ENCODE results near the gene ITGB2.

The ITGB2 gene

DNA sequence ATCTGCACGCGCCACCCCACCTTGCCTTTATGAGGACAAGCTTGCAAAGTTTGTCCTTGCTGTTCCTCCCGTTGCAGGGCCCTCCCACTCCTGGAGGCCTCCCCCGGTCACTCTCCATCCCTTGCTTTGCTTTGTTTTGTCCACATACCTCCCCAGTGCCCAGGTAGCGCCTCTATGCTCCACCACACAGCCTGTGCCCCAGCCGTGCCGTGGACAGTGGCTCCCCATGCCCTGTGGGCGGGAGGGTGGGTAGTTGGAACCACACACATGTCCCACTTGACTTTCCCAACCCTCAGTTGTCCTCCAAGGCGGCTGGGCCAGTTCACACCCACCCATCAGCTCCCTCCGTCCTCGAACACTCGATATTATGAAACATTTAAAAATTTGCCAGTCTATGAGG, 43.7 kb upstream of the ITGB2 start:
- TF ChIP-seq, protein P1, sequence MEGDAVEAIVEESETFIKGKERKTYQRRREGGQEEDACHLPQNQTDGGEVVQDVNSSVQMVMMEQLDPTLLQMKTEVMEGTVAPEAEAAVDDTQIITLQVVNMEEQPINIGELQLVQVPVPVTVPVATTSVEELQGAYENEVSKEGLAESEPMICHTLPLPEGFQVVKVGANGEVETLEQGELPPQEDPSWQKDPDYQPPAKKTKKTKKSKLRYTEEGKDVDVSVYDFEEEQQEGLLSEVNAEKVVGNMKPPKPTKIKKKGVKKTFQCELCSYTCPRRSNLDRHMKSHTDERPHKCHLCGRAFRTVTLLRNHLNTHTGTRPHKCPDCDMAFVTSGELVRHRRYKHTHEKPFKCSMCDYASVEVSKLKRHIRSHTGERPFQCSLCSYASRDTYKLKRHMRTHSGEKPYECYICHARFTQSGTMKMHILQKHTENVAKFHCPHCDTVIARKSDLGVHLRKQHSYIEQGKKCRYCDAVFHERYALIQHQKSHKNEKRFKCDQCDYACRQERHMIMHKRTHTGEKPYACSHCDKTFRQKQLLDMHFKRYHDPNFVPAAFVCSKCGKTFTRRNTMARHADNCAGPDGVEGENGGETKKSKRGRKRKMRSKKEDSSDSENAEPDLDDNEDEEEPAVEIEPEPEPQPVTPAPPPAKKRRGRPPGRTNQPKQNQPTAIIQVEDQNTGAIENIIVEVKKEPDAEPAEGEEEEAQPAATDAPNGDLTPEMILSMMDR (IDR thresholded peaks at IDR 0.05) = no peak

DNA sequence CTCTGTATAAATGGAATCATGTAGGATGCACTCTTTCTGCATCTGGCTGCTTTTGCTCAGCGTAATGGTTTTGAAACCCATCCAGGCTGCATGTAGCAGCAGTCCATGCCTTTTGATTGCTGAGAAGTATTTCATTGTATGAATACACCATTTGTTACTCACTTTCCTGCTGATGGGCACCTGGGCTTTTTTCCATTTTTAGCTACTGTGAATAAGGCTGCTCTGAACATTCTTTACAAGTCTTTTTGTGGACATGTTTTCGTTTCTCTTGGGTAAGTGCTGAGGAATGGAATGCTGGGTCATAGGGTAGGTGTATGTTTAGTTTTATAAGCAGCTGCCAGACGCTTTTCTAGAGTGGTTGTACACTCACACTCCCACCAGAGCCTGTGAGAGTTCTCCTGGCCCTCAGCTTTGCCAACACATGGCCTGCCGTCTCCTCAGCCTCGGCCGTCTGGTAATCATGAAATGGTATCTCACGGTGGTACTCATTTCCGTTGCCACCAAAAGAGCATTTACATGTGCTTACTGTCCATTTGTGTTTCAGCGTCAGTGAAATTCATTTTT, 41.8 kb upstream of the ITGB2 start:
- TF ChIP-seq, protein P1 (IDR thresholded peaks at IDR 0.05) = no peak

DNA sequence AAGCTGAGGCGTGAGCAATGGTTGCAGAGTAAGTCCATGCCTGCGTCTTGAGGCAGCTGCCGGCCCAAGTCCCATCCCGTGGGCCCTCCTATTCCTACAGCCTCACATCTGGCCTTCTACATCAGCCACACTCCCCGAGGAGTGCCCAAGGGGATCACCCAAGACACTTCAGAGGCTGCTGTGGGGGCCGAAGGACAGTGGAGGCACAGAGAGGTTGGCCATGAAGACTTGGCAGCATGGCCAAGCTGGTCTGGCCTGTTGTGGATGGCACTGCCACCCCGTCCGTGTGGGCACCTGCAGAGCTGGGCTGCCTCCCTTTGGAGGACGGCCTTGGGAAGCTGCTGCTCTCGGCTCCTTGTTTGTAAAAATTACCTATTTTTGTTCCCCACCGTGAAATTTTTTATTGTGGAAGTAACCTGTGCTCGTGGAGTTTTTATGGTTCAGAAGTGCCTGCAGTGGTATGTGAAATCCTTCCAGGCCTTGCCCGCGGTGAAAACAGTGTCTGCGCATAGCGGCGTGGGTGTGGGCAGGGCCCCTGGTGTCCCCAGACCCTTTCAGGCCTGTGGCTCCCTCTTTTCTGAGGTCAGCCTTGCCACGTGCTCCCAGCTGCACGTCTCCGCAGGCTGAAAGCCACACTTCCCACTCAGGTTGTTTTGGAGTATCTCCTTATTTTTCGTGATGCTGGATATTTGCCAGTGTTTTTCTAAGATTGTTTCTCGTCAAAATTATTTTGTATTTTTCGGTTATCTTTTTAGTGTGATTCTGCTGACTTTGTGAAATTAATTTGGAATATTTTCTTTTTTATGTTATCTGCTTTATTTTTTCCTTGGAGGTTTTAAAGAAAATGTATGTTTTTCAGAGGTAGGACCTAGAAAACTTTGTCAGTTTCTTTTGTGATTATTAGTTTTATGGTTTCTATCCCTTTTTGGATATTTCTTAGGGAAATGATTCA, 39.7 kb upstream of the ITGB2 start:
- TF ChIP-seq, protein P1 (IDR thresholded peaks at IDR 0.05) = no peak

DNA sequence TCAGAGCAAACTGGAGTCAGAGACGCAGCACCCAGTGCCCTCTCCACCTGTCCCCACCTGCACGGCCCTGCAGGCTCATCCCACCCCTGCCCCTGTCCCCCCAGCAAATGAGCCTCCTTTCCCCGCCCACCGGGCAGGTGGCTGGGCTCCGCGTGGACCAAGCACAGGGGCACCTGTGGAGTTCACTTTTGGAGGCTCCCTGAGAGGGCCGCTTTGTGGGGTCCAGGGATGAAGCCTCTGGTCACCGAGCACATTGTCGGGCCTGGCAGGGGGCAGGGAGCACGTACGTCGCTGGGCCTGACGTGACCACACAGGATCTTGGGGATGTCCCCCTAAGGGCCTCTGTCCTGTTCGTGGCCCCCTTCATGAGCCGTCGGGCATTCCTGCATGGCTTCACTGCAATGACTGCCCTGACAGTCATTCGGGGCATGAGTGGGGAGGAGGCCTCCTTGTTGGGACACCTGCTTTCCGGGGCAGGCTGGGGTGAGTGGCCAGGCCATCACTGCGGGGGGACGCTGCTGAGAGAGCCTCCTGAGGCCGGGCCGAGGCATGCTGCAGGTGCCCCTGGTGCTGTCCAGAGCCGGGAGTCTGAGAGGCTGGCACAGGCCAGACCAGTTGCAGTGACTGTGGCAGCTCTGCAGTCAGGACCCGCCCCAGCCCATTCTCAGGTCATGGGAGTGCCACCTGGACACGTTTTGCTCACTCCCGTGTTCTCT, 38.8 kb upstream of the ITGB2 start:
- TF ChIP-seq, protein P1 (IDR thresholded peaks at IDR 0.05) = no peak

DNA sequence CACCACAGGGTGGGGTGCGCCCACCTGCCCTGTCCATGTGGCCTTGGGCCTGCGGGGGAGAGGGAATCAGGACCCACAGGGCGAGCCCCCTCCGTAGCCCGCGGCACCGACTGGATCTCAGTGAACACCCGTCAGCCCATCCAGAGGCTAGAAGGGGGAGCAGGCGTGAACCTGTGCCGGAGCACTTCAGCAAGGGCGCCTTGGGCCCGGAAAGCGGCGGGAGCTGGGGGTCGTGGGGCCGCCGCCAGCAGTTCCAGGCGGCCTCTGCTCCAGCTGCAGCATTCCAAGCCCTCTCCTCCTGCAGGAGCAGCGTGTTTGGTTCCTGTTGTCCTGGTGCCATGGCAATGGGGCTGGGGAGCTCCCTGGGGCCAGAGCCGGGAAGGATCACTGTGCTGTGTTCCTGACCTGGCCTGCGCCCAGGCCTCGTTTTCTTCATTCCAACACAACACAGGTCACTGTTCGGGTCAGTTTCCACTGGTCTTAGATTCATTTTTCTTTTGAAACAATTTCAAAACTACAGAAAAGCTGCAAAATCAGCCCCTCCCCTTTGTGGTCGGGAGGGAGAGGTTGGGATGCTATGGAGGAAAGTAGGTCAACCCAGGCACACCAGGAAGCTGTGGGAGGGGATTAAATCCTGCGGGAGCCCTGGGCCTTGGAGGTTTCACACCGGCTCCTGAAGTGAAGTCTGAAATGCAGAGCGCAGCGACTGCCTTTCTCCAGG, 37.9 kb upstream of the ITGB2 start:
- TF ChIP-seq, protein P1 (IDR thresholded peaks at IDR 0.05) = no peak

DNA sequence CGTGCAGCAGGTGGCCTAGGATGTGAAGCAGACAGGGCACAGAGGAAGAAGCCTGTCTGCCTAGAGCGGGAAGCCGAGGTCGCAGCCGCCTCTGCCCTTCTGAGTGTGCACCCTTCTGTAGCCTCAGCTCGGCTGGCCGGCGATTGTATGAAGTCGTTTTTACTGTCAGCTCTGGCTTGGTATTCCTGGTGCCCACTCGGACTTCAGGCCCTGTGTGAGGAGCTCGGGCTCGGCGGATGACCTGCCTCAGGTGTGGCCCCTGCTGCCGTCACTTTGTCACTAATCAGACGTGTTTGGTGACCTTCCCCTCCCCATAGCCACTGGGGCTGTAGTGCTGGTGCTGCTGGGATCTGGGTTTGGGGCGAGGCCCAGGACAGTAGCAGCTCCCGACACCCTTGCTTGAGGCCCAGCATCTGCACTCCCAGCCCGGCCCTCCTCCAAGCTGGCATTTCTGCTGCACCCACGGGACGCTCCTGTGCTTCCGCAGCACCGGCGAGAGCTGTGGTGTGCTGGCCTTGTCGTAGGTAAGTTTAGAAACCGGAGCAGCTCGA, 37.3 kb upstream of the ITGB2 start:
- TF ChIP-seq, protein P1 (IDR thresholded peaks at IDR 0.05) = no peak
